GM10248 (cell line): ENCODE measurements around the gene COX4I1.

Experiments
- CTCF ChIA-PET: fragments of 300-600 bp; sonication (Branson Sonifier 250); formaldehyde crosslinking; extraction: SDS; loops from one replicate; lab custom pipeline; 2021; ENCODE audit warnings: antibody characterized with exemption; lab: Yijun Ruan, JAX
- POLR2A ChIA-PET: fragments of 350-650 bp; sonication (Branson Sonifier 250); formaldehyde crosslinking; extraction: SDS; loops from one replicate; lab custom pipeline; 2020; ENCODE audit warnings: antibody characterized with exemption; lab: Yijun Ruan, JAX
- DNase-seq: peaks from one replicate; pipeline ENCODE4 v3.0.0; 2012; ENCODE audit errors: extremely low spot score
- CTCF ChIP-seq: IDR thresholded peaks from 2 replicates; pipeline ENCODE4 v1.5.1; 2012; ENCODE audit warnings: mild to moderate bottlenecking, low read depth; ENCODE audit errors: extremely low read depth, missing control alignments, control extremely low read depth

The COX4I1 gene

GRCh38 chr16:85823328-85823920 is 23.9 kb downstream of the COX4I1 start:
- DNase-seq = no peak
- ChIA-PET CTCF (interaction anchor here (1.0 to 4.9 kb wide), 5 partner anchors 70 to 193 kb away, joined by 3 to 90 read pairs (median 5); no protein-coding TSS in a partner anchor), POLR2A (no interaction called here)
- no peak for TF ChIP-seq CTCF

- no peak for TF ChIP-seq CTCF
- CTCF ChIA-PET = interaction anchor here (1.0 to 2.0 kb wide), 4 partner anchors 92 to 192 kb away, joined by 3 to 10 read pairs (median 4); no protein-coding TSS in a partner anchor
- POLR2A ChIA-PET = no interaction called here
- no peak for DNase-seq
Measured at GRCh38 chr16:85824161-85825135, 25.0 kb downstream of the COX4I1 start.

- TF ChIP-seq CTCF = no peak
- POLR2A ChIA-PET = no interaction called here
- CTCF ChIA-PET = interaction anchor here (2.0 kb wide), 1 partner anchor 191 kb away, joined by 10 read pairs; no protein-coding TSS in a partner anchor
- DNase-seq = no peak
Measured at GRCh38 chr16:85825326-85825725, 25.8 kb downstream of the COX4I1 start.

GRCh38 chr16:85826686-85827247 is 27.3 kb downstream of the COX4I1 start:
- no peak for DNase-seq
- ChIA-PET POLR2A (no interaction called here), CTCF (no interaction called here)
- TF ChIP-seq CTCF = no peak

- CTCF ChIA-PET = no interaction called here
- POLR2A ChIA-PET = no interaction called here
- no peak for TF ChIP-seq CTCF
- DNase-seq = no peak
Measured at GRCh38 chr16:85828166-85828565, 28.7 kb downstream of the COX4I1 start.

- ChIA-PET POLR2A (no interaction called here), CTCF (interaction anchor here (1.2 to 1.7 kb wide), 2 partner anchors 10 to 25 kb away, joined by 3 to 7 read pairs; no protein-coding TSS in a partner anchor)
- TF ChIP-seq CTCF = no peak
- DNase-seq = no peak
Measured at GRCh38 chr16:85829171-85829719, 29.8 kb downstream of the COX4I1 start.
